Measurements from ENCODE around the gene TBX10.
A peak's percentile ranks its signal among the peaks of the same experiment; 100 is the strongest.

- TF ChIP-seq CTCF (IDR thresholded peaks at IDR 0.05) (peak; percentile 67 to 86 (median 80)), POLR2A (IDR thresholded peaks at IDR 0.05) (peak; percentile 34 to 73)
Observed at GRCh38 chr11:67629386-67630227, 10.0 kb downstream of the TBX10 start, which contains the start of gene NUDT8.
